Measurements from ENCODE around the gene P2RY8. TPM values are rescaled to one million over a fixed set of nuclear protein-coding genes. Genes with fewer than 3 reads are reported as not detected.

Gene P2RY8
- total RNA-seq, 1 experiment from 2014 or later: 0.37 TPM

GRCh38 chrX:1466971-1467561 is 69.9 kb downstream of the P2RY8 start:
- peaks cover 12% of the 10 kb centered on the region for H3K4me1 Mint-ChIP-seq
- ChIA-PET CTCF (no interaction called here), POLR2A (no interaction called here)
- no peak for ATAC-seq
- no peaks in the 10 kb centered on the region for H3K36me3 Mint-ChIP-seq
- no peak overlapping the region for H3K4me3 Mint-ChIP-seq
- DNase-seq (ENCODE audit: low spot score): no peak
- H3K27ac Mint-ChIP-seq: no peak overlapping the region
- peaks cover 49% of the 10 kb centered on the region for H3K27me3 Mint-ChIP-seq (ENCODE audit: low read depth)
- TF ChIP-seq USF1 (CRISPR knock-in tag; IDR thresholded peaks at IDR 0.05) (no peak), NR2C2 (CRISPR knock-in tag; IDR thresholded peaks at IDR 0.05) (no peak), TP53 (CRISPR knock-in tag; IDR thresholded peaks at IDR 0.05) (no peak), JUN (CRISPR knock-in tag; IDR thresholded peaks at IDR 0.05) (no peak), ESRRA (CRISPR knock-in tag; IDR thresholded peaks at IDR 0.05; ENCODE audit: borderline replicate concordance) (no peak), ARID4B (CRISPR knock-in tag; IDR thresholded peaks at IDR 0.05; ENCODE audit: borderline replicate concordance) (no peak), RORB (CRISPR knock-in tag; IDR thresholded peaks at IDR 0.05) (no peak), SMAD3 (CRISPR knock-in tag; IDR thresholded peaks at IDR 0.05; ENCODE audit: borderline replicate concordance) (no peak)
- TF ChIP-seq, protein P1, sequence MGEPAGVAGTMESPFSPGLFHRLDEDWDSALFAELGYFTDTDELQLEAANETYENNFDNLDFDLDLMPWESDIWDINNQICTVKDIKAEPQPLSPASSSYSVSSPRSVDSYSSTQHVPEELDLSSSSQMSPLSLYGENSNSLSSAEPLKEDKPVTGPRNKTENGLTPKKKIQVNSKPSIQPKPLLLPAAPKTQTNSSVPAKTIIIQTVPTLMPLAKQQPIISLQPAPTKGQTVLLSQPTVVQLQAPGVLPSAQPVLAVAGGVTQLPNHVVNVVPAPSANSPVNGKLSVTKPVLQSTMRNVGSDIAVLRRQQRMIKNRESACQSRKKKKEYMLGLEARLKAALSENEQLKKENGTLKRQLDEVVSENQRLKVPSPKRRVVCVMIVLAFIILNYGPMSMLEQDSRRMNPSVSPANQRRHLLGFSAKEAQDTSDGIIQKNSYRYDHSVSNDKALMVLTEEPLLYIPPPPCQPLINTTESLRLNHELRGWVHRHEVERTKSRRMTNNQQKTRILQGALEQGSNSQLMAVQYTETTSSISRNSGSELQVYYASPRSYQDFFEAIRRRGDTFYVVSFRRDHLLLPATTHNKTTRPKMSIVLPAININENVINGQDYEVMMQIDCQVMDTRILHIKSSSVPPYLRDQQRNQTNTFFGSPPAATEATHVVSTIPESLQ (CRISPR knock-in tag; IDR thresholded peaks at IDR 0.05): no peak
- peaks cover 4% of the 10 kb centered on the region; the same call in 1 of the 2 replicates for H3K9me3 Mint-ChIP-seq

DNA sequence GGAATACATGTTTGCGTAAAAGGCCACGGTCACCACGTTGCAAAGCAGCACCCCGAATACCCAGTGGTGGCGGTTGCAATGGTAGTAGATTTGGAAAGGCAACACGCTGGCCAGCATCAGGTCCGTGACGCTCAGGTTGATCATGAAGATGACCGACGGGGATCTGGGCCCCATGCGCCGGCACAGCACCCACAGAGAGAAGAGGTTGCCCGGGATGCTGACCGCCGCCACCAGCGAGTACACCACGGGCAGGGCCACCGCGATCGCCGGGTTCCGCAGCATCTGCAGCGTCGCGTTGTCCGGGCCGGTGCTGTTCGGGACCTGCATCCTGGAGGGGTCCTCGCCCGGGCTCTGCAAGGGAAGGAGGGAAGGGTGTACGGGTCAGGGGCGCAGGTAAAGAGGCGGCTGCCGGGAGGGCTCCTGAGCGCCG is 70.7 kb downstream of the P2RY8 start:
- Mint-ChIP-seq H3K27ac (no peak overlapping the region), H3K4me1 (peaks cover 10% of the 10 kb centered on the region), H3K4me3 (peak overlapping the region; percentile 66), H3K36me3 (no peaks in the 10 kb centered on the region), H3K27me3 (ENCODE audit: low read depth) (peaks cover 49% of the 10 kb centered on the region), H3K9me3 (no peaks in the 10 kb centered on the region; the same call in 1 of the 2 replicates)
- ChIA-PET CTCF (no interaction called here), POLR2A (no interaction called here)
- ATAC-seq: no peak
- no peak for DNase-seq (ENCODE audit: low spot score)
- TF ChIP-seq, protein P2, sequence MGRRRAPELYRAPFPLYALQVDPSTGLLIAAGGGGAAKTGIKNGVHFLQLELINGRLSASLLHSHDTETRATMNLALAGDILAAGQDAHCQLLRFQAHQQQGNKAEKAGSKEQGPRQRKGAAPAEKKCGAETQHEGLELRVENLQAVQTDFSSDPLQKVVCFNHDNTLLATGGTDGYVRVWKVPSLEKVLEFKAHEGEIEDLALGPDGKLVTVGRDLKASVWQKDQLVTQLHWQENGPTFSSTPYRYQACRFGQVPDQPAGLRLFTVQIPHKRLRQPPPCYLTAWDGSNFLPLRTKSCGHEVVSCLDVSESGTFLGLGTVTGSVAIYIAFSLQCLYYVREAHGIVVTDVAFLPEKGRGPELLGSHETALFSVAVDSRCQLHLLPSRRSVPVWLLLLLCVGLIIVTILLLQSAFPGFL (CRISPR knock-in tag; IDR thresholded peaks at IDR 0.05; ENCODE audit: borderline replicate concordance): no peak
- TF ChIP-seq RELA (CRISPR knock-in tag; IDR thresholded peaks at IDR 0.05; ENCODE audit: borderline replicate concordance) (no peak), NR1H2 (CRISPR knock-in tag; IDR thresholded peaks at IDR 0.05) (no peak), STAT6 (CRISPR knock-in tag; conservative IDR thresholded peaks at IDR 0.05; ENCODE audit: low read depth) (no peak), ZBTB21 (CRISPR knock-in tag; IDR thresholded peaks at IDR 0.05; ENCODE audit: borderline replicate concordance) (no peak), ZNF423 (CRISPR knock-in tag; IDR thresholded peaks at IDR 0.05) (no peak), GTF2I (CRISPR knock-in tag; conservative IDR thresholded peaks at IDR 0.05) (no peak), CTCF (IDR thresholded peaks at IDR 0.05) (no peak), NR3C1 (CRISPR knock-in tag; conservative IDR thresholded peaks at IDR 0.05; ENCODE audit: low read depth) (no peak)
- TF ChIP-seq, protein P1 (CRISPR knock-in tag; IDR thresholded peaks at IDR 0.05): no peak
